GM12874 (cell line): ENCODE measurements around the gene KCTD11.

Experiments used
- CTCF ChIP-seq: IDR thresholded peaks from 2 replicates; pipeline ENCODE4 v1.5.1; 2011; ENCODE audit warnings: low read depth, mild to moderate bottlenecking, control low read depth, low read length, moderate library complexity; ENCODE audit not compliant: insufficient read depth

KCTD11 gene

GRCh38 chr17:7326186-7326585, 25.8 kb upstream of the KCTD11 start:
- TF ChIP-seq CTCF: no peak

- TF ChIP-seq CTCF: no peak
Observed at GRCh38 chr17:7327056-7327455, 24.9 kb upstream of the KCTD11 start.

- TF ChIP-seq CTCF: no peak
Observed at GRCh38 chr17:7327501-7327900, 24.5 kb upstream of the KCTD11 start.

GRCh38 chr17:7328009-7328408, 24.0 kb upstream of the KCTD11 start:
- no peak for TF ChIP-seq CTCF

GRCh38 chr17:7328840-7329373, 23.1 kb upstream of the KCTD11 start, which contains the start of gene NEURL4:
Gene NEURL4 (minus strand): TSS chr17:7329335. CDS start chr17:7329312, 23 bp downstream.
- TF ChIP-seq CTCF: no peak

- TF ChIP-seq CTCF: no peak
Observed at GRCh38 chr17:7329374-7329996, 22.5 kb upstream of the KCTD11 start.

GRCh38 chr17:7329997-7330637, 21.8 kb upstream of the KCTD11 start:
- TF ChIP-seq CTCF: no peak
